Measurements from ENCODE around the gene FAT1.
A peak's percentile ranks its signal among the peaks of the same experiment; 100 is the strongest.

FAT1 gene

GRCh38 chr4:186651624-186652023 is 72.0 kb downstream of the FAT1 start:
- DNase-seq (ENCODE audit: low read depth) = no peak

GRCh38 chr4:186651181-186651603 is 72.5 kb downstream of the FAT1 start:
- no peak for DNase-seq (ENCODE audit: low read depth)

GRCh38 chr4:186650401-186651180 is 73.1 kb downstream of the FAT1 start:
- no peak for DNase-seq (ENCODE audit: low read depth)

GRCh38 chr4:186647821-186648220 is 75.8 kb downstream of the FAT1 start:
- no peak for DNase-seq (ENCODE audit: low read depth)

GRCh38 chr4:186644737-186645261 is 78.9 kb downstream of the FAT1 start:
- DNase-seq (ENCODE audit: low read depth) = no peak

GRCh38 chr4:186644311-186644638 is 79.4 kb downstream of the FAT1 start:
- no peak for DNase-seq (ENCODE audit: low read depth)

GRCh38 chr4:186643501-186644310 is 80.0 kb downstream of the FAT1 start:
- peak; percentile 39 for DNase-seq (ENCODE audit: low read depth)

GRCh38 chr4:186642998-186643397 is 80.7 kb downstream of the FAT1 start:
- no peak for DNase-seq (ENCODE audit: low read depth)

GRCh38 chr4:186642530-186642929 is 81.1 kb downstream of the FAT1 start:
- DNase-seq (ENCODE audit: low read depth) = no peak

- no peak for DNase-seq (ENCODE audit: low read depth)
Observed at GRCh38 chr4:186634591-186635128, 89.0 kb downstream of the FAT1 start.

- no peak for DNase-seq (ENCODE audit: low read depth)
Observed at GRCh38 chr4:186633844-186634243, 89.8 kb downstream of the FAT1 start.

GRCh38 chr4:186630128-186630527 is 93.5 kb downstream of the FAT1 start:
- no peak for DNase-seq (ENCODE audit: low read depth)

GRCh38 chr4:186628058-186628711 is 95.5 kb downstream of the FAT1 start:
- DNase-seq (ENCODE audit: low read depth) = no peak

- DNase-seq (ENCODE audit: low read depth) = no peak
Observed at GRCh38 chr4:186627226-186627865, 96.3 kb downstream of the FAT1 start.

GRCh38 chr4:186624951-186625350 is 98.7 kb downstream of the FAT1 start:
- DNase-seq (ENCODE audit: low read depth) = peak; percentile 73

GRCh38 chr4:186623546-186623945 is 100.1 kb downstream of the FAT1 start:
- DNase-seq (ENCODE audit: low read depth) = no peak

- peak; percentile 78 for DNase-seq (ENCODE audit: low read depth)
Observed at GRCh38 chr4:186622788-186623464, 100.7 kb downstream of the FAT1 start.

GRCh38 chr4:186621959-186622553 is 101.6 kb downstream of the FAT1 start:
- peak; percentile 79 for DNase-seq (ENCODE audit: low read depth)

GRCh38 chr4:186619088-186619487 is 104.6 kb downstream of the FAT1 start:
- DNase-seq (ENCODE audit: low read depth) = no peak

GRCh38 chr4:186617921-186618320 is 105.7 kb downstream of the FAT1 start:
- DNase-seq (ENCODE audit: low read depth) = no peak

GRCh38 chr4:186607490-186607889 is 116.2 kb downstream of the FAT1 start:
- DNase-seq (ENCODE audit: low read depth) = no peak

Measured in fibroblast of gingiva (primary cell).